ENCODE results near the gene PRRC2B. TPM values are rescaled to one million over a fixed set of nuclear protein-coding genes. Genes with fewer than 3 reads are reported as not detected.
"Not testable (repeated sequence)": the region's sequence is repeated elsewhere in the genome, so short reads cannot be mapped to it uniquely, and the experiment has no call there.

PRRC2B gene
- total RNA-seq, 4 donors from 2014 or later: 102 to 198 (median 108) TPM

DNA sequence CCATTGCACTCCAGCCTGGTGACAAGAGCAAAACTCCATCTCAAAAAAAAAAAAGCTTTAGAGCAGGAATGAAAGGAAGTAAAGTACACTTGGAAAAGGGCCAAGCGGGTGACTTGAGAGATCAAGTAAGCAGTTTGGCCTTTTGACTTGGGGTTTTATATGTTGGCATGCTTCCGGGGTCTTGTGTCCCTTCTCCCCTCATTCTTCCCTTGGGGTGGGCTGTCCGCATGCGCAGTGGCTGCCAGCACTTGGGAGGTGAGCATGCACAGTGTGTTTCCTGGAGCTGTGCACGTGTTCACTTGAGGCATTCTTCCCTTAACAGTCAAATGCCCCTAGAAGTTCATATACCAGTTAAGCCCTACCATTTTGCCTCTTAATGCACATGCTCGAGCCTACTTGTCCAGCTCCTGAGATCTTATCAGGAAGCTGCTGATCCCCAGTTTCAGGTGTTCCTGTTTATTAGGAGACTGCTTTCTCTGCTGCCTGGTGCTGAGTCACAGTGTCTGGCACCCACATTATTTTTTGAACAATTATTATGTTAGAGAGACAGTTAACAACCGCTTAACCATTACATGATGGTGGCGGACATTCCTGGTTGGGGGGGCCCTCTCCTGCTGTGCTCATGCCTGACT, 32.6 kb upstream of the PRRC2B start:
- H3K36me3 ChIP-seq: no peaks in the 10 kb centered on the region
- no peaks in the 10 kb centered on the region for H3K9me3 ChIP-seq

DNA sequence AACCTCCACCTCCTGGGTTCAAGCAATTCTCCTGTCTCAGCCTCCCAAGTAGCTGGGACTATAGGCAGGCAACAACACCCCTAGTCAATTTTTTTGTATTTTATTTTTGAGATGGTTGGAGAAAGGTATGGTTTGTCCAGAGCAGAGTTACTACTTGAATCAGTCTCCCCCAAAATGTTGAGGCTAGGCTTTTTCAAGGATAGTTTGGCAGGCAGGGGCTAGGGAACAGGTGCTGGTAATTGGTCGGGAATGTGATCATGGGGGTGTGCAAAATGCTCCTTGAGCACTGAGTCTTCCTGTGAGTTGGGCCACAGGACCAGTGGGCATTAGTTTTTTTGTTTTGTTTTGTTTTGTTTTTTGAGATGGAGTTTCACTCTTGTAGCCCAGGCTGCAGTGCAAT, 28.3 kb upstream of the PRRC2B start:
- no peak for TF ChIP-seq POLR2A (IDR thresholded peaks at IDR 0.05)
- no peak for TF ChIP-seq POLR2AphosphoS5 (IDR thresholded peaks at IDR 0.05)
- no peak for TF ChIP-seq EP300 (IDR thresholded peaks at IDR 0.05)
- TF ChIP-seq, protein P1, sequence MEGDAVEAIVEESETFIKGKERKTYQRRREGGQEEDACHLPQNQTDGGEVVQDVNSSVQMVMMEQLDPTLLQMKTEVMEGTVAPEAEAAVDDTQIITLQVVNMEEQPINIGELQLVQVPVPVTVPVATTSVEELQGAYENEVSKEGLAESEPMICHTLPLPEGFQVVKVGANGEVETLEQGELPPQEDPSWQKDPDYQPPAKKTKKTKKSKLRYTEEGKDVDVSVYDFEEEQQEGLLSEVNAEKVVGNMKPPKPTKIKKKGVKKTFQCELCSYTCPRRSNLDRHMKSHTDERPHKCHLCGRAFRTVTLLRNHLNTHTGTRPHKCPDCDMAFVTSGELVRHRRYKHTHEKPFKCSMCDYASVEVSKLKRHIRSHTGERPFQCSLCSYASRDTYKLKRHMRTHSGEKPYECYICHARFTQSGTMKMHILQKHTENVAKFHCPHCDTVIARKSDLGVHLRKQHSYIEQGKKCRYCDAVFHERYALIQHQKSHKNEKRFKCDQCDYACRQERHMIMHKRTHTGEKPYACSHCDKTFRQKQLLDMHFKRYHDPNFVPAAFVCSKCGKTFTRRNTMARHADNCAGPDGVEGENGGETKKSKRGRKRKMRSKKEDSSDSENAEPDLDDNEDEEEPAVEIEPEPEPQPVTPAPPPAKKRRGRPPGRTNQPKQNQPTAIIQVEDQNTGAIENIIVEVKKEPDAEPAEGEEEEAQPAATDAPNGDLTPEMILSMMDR (IDR thresholded peaks at IDR 0.05): no peak
- Histone ChIP-seq H3K4me3 (no peak overlapping the region), H3K9me3 (no peaks in the 10 kb centered on the region), H3K27me3 (no peaks in the 10 kb centered on the region), H3K27ac (no peak overlapping the region), H3K4me1 (peaks cover 0 to 18% (median 7%) of the 10 kb centered on the region in 3 donors), H3K36me3 (no peaks in the 10 kb centered on the region)
- no peak for ATAC-seq
- 71 to 88% methylated on average over 1 of the region's 1 CpG for WGBS, 2 donors (ENCODE audit: low coverage in 1 of 2)

More for the DNA sequence above, 32.6 kb upstream of the PRRC2B start:
- WGBS, 2 donors (ENCODE audit: low coverage in 1 of 2): 49 to 73% methylated on average over 3 to 4 of the region's 8 CpGs
- Histone ChIP-seq H3K27ac (peak overlapping the region in 1 of 4 donors; percentile 7), H3K27me3 (no peaks in the 10 kb centered on the region), H3K4me3 (no peak overlapping the region), H3K4me1 (peaks cover 0 to 13% (median 7%) of the 10 kb centered on the region in 3 donors)
- TF ChIP-seq EP300 (IDR thresholded peaks at IDR 0.05) (no peak), POLR2A (IDR thresholded peaks at IDR 0.05) (no peak), POLR2AphosphoS5 (IDR thresholded peaks at IDR 0.05) (no peak)
- TF ChIP-seq, protein P1 (IDR thresholded peaks at IDR 0.05): no peak
- ATAC-seq: no peak

- Histone ChIP-seq H3K36me3 (no peaks in the 10 kb centered on the region), H3K27me3 (no peaks in the 10 kb centered on the region), H3K4me1 (peaks cover 0 to 9% (median 0%) of the 10 kb centered on the region in 3 donors), H3K9me3 (no peaks in the 10 kb centered on the region), H3K27ac (no peak overlapping the region), H3K4me3 (no peak overlapping the region)
- ATAC-seq: peak; percentile 53
- 31 to 61% methylated on average over 3 to 6 of the region's 6 CpGs for WGBS, 2 donors (ENCODE audit: low coverage in 1 of 2)
- TF ChIP-seq, protein P1 (IDR thresholded peaks at IDR 0.05): peak in 3 of 4 experiments; percentile 14 to 51 (median 22)
- no peak for TF ChIP-seq POLR2A (IDR thresholded peaks at IDR 0.05)
Measured at GRCh38 chr9:131366761-131367401, 27.0 kb upstream of the PRRC2B start.

GRCh38 chr9:131367450-131367849, 26.4 kb upstream of the PRRC2B start:
- ATAC-seq: no peak
- H3K9me3 ChIP-seq: no peaks in the 10 kb centered on the region
- TF ChIP-seq EP300 (IDR thresholded peaks at IDR 0.05) (no peak), POLR2A (IDR thresholded peaks at IDR 0.05) (no peak), POLR2AphosphoS5 (IDR thresholded peaks at IDR 0.05) (no peak)
- TF ChIP-seq, protein P1 (IDR thresholded peaks at IDR 0.05): no peak
- WGBS, 2 donors (ENCODE audit: low coverage in 1 of 2): 88% methylated on average over 1 of the region's 2 CpGs; no CpG with 5 or more reads in 1 of the 2 donors
- peaks cover under 1 to 11% (median under 1%) of the 10 kb centered on the region in 3 donors for H3K4me1 ChIP-seq
- no peaks in the 10 kb centered on the region for H3K27me3 ChIP-seq
- no peak overlapping the region for H3K27ac ChIP-seq
- no peaks in the 10 kb centered on the region for H3K36me3 ChIP-seq
- H3K4me3 ChIP-seq: no peak overlapping the region

DNA sequence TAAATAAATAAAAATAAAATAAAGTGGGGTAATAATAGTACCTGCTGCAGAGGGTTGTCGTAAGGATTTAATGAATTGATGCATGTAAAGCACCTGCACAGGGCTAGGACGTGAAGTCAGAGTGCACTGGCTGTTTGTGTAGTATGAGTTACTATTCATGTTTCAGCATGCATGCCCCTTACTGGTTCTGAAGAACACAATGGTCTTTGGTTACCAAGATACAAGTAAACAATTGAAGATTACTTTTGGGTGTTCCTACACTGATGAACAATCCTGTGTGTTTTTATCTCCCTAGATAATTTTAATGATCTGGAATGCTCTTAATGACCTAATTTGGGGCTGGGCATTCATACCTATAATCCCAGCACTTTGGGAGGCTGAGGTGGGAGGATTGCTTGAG, 23.2 kb upstream of the PRRC2B start:
- Histone ChIP-seq H3K4me1 (peaks cover 3 to 20% (median 4%) of the 10 kb centered on the region in 3 donors), H3K27ac (no peak overlapping the region), H3K36me3 (no peaks in the 10 kb centered on the region), H3K9me3 (no peaks in the 10 kb centered on the region), H3K4me3 (no peak overlapping the region), H3K27me3 (no peaks in the 10 kb centered on the region)
- no peak for ATAC-seq
- TF ChIP-seq EP300 (IDR thresholded peaks at IDR 0.05) (no peak), POLR2AphosphoS5 (IDR thresholded peaks at IDR 0.05) (no peak), POLR2A (IDR thresholded peaks at IDR 0.05) (no peak)
- TF ChIP-seq, protein P1 (IDR thresholded peaks at IDR 0.05): no peak
- 77 to 78% methylated on average over 2 of the region's 2 CpGs for WGBS, 2 donors (ENCODE audit: low coverage in 1 of 2)

DNA sequence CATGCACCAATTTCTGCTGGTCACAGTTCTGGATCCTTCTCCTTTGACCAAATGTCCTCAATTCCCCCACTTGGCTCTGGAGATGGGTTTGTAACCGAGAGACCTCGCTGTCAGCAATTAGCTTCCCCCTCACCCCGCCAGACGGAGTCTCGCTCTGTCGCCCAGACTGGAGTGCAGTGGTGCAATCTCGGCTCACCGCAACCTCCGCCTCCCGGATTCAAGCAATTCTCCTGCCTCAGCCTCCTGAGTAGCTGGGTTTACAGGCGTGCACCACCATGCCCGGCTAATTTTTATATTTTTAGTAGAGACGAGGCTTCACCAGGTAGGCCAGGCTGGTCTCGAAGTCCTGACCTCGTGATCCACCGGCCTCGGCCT, 21.3 kb upstream of the PRRC2B start:
- WGBS, 2 donors (ENCODE audit: low coverage in 1 of 2): 65% methylated on average over 16 of the region's 17 CpGs; no CpG with 5 or more reads in 1 of the 2 donors
- Histone ChIP-seq H3K27ac (peak overlapping the region; percentile 80 to 95 (median 93)), H3K4me3 (peak overlapping the region; percentile 57 to 66), H3K4me1 (peaks cover 3 to 15% (median 4%) of the 10 kb centered on the region in 3 donors)
- not testable (repeated sequence) for ATAC-seq, H3K27me3 ChIP-seq, H3K9me3 ChIP-seq, H3K36me3 ChIP-seq

GRCh38 chr9:131374638-131375037, 19.2 kb upstream of the PRRC2B start:
- H3K27me3 ChIP-seq, H3K4me3 ChIP-seq, H3K9me3 ChIP-seq, ATAC-seq, H3K36me3 ChIP-seq, H3K27ac ChIP-seq: not testable (repeated sequence)
- peaks cover 3 to 15% (median 4%) of the 10 kb centered on the region in 3 donors for H3K4me1 ChIP-seq
- 67 to 90% methylated on average over 2 to 5 of the region's 5 CpGs for WGBS, 2 donors (ENCODE audit: low coverage in 1 of 2)
